Mesenchymal stem cell (in vitro differentiated cells and primary cell): ENCODE results near the gene UPK3A.

Experiments
- DNase-seq: peaks from one replicate; pipeline ENCODE4 v3.0.0-alpha.2; 2013
- H2AFZ ChIP-seq: one replicate; pipeline ENCODE4 v1.6.1; 2013; ENCODE audit warnings: low read depth, mild to moderate bottlenecking, control low read depth, inconsistent platforms, low read length, moderate library complexity
- H2AK5ac ChIP-seq: 2 replicates; pipeline ENCODE4 v1.6.1; 2013; ENCODE audit warnings: low read length, moderate library complexity, mild to moderate bottlenecking, inconsistent platforms; ENCODE audit not compliant: severe bottlenecking
- H2BK120ac ChIP-seq: one replicate; pipeline ENCODE4 v1.6.1; 2013; ENCODE audit warnings: low read depth, mild to moderate bottlenecking, inconsistent platforms, low read length, moderate library complexity
- H2BK12ac ChIP-seq, 2 experiments: one replicate each; pipeline ENCODE4 v1.6.1; 2013; ENCODE audit warnings: inconsistent platforms in 2 of 2, low read length in 2 of 2, mild to moderate bottlenecking in 2 of 2, moderate library complexity in 2 of 2, control low read depth in 1 of 2
- H2BK15ac ChIP-seq: one replicate; pipeline ENCODE4 v1.6.1; 2013; ENCODE audit warnings: mild to moderate bottlenecking, low read depth, inconsistent platforms; ENCODE audit not compliant: poor library complexity, severe bottlenecking
- H2BK5ac ChIP-seq: 2 replicates; pipeline ENCODE4 v1.6.1; 2013; ENCODE audit warnings: low read depth, mild to moderate bottlenecking, low read length, control low read depth, inconsistent platforms; ENCODE audit not compliant: poor library complexity, severe bottlenecking
- H3K14ac ChIP-seq, 2 experiments: one replicate each; pipeline ENCODE4 v1.6.1; 2013; ENCODE audit warnings: inconsistent platforms in 2 of 2, low read length in 2 of 2, control low read depth in 1 of 2, mild to moderate bottlenecking in 1 of 2, moderate library complexity in 1 of 2
- H3K18ac ChIP-seq, 2 experiments: one replicate each; pipeline ENCODE4 v1.6.1; 2013; ENCODE audit warnings: inconsistent platforms in 2 of 2, low read length in 2 of 2, control low read depth in 1 of 2, low read depth in 1 of 2, mild to moderate bottlenecking in 1 of 2
- H3K23ac ChIP-seq, 2 experiments: one replicate each; pipeline ENCODE4 v1.6.1; 2013; ENCODE audit warnings: inconsistent platforms in 2 of 2, low read length in 2 of 2, mild to moderate bottlenecking in 2 of 2, moderate library complexity in 2 of 2, control low read depth in 1 of 2
- H3K27ac ChIP-seq: 2 replicates; pipeline ENCODE4 v1.5.1; 2013; ENCODE audit warnings: mild to moderate bottlenecking, moderate library complexity, low read length, control low read depth, inconsistent platforms; ENCODE audit not compliant: poor library complexity, severe bottlenecking
- H3K27me3 ChIP-seq, 2 experiments: 2 replicates each; pipeline versions ENCODE4 v1.6.1 to v1.7.0; 2013; ENCODE audit warnings: low read length in 2 of 2, mild to moderate bottlenecking in 2 of 2, moderate library complexity in 2 of 2, control low read depth in 1 of 2, inconsistent platforms in 1 of 2; ENCODE audit not compliant: control insufficient read depth in 1 of 2, insufficient read depth in 1 of 2
- H3K36me3 ChIP-seq, 2 experiments: 2 replicates each; pipeline versions ENCODE4 v1.6.1 to v1.7.0; 2013; ENCODE audit warnings: low read length in 2 of 2, control low read depth in 1 of 2, inconsistent platforms in 1 of 2, low read depth in 1 of 2, mild to moderate bottlenecking in 1 of 2; ENCODE audit not compliant: insufficient read depth in 2 of 2, control insufficient read depth in 1 of 2
- H3K4ac ChIP-seq, 2 experiments: one replicate each; pipeline ENCODE4 v1.6.1; 2013; ENCODE audit warnings: inconsistent platforms in 2 of 2, low read length in 2 of 2, mild to moderate bottlenecking in 2 of 2, moderate library complexity in 2 of 2, control low read depth in 1 of 2, low read depth in 1 of 2
- H3K4me1 ChIP-seq: 2 replicates; pipeline ENCODE4 v1.6.1; 2013; ENCODE audit warnings: low read depth, low read length, control low read depth; ENCODE audit not compliant: control insufficient read depth, insufficient read depth
- H3K4me2 ChIP-seq: 2 replicates; pipeline ENCODE4 v1.6.1; 2013; ENCODE audit warnings: low read length, mild to moderate bottlenecking, inconsistent platforms; ENCODE audit not compliant: poor library complexity, severe bottlenecking
- H3K4me3 ChIP-seq, 2 experiments: 2 replicates each; pipeline versions ENCODE4 v1.5.1 to v1.7.0; 2013; ENCODE audit warnings: low read length in 2 of 2, mild to moderate bottlenecking in 2 of 2, control low read depth in 1 of 2, low read depth in 1 of 2; ENCODE audit not compliant: insufficient read depth in 1 of 2
- H3K79me1 ChIP-seq: replicated peaks from 2 replicates; pipeline ENCODE4 v1.6.1; 2013; ENCODE audit warnings: mild to moderate bottlenecking, control low read depth, low read length, inconsistent platforms; ENCODE audit not compliant: poor library complexity, severe bottlenecking
- H3K9ac ChIP-seq: 2 replicates; pipeline ENCODE4 v1.7.0; 2013; ENCODE audit warnings: mild to moderate bottlenecking, low read length, moderate library complexity
- H3K9me3 ChIP-seq: 2 replicates; pipeline ENCODE4 v1.7.0; 2013; ENCODE audit warnings: mild to moderate bottlenecking, low read length; ENCODE audit not compliant: control insufficient read depth
- H4K8ac ChIP-seq: one replicate; pipeline ENCODE4 v1.6.1; 2013; ENCODE audit warnings: inconsistent platforms, mild to moderate bottlenecking, low read length, moderate library complexity
- H4K91ac ChIP-seq: one replicate; pipeline ENCODE4 v1.6.1; 2013; ENCODE audit warnings: mild to moderate bottlenecking, low read length, inconsistent platforms
- WGBS: methylation state at CpG from one replicate; pipeline ENCODE4 v1.1.7; 2013; ENCODE audit warnings: mixed read lengths; 5-methylcytosine and 5-hydroxymethylcytosine counted together

Gene UPK3A

DNA sequence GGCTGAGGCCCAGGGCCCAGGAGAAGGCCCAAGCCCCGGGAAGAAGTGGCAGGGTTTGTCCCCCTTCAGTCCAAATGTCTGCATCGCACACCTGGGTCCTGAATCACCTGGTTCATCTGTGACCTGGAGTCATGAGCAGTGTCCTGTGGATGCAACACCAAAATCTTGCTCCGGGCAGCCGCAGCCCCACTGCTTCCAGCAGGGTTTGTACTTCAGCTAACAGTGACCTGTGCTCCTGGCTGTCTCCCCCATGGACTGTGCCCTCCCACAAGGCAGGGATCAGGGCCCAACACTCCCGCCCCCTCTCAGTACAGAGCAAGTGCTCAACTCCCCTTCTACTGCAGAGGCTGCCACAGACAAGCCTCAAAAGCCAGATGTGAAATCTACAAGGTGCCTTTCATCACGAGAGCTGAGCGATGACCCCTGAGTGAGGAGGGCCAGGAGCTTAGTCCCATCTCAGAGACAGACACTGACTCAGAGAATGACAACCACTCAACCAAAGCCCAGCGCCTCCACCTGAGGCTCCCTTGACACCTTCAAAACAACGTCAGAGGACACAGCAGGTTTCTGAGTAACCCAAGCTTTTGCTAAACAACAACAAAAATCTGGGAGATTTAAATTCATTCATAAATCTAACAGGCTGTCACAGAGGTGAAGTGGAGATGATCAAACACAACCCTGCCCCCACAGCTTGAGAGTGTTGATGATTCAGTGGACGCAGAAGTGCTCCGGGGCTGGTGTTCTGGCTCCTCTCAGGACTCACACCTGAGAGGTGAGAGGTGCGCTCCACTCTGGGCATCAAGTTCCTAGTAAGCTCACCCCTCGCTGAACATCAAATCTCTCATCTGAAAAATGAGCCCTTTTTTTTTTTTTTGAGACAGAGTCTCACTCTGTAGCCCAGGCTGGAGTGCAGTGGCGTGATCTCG, 47.4 kb upstream of the UPK3A start:
- H3K4me3 ChIP-seq: no peak overlapping the region
- H3K27ac ChIP-seq: no peak overlapping the region
- no peak overlapping the region for H3K23ac ChIP-seq
- H3K9me3 ChIP-seq: no peaks in the 10 kb centered on the region
- no peak overlapping the region for H3K4ac ChIP-seq
- no peak overlapping the region for H2BK12ac ChIP-seq
- peaks cover 61% of the 10 kb centered on the region for H3K79me1 ChIP-seq
- H3K18ac ChIP-seq: no peak overlapping the region
- H4K91ac ChIP-seq: no peak overlapping the region
- H3K9ac ChIP-seq: no peak overlapping the region
- peaks cover 3 to 44% of the 10 kb centered on the region in 2 experiments for H3K36me3 ChIP-seq
- no peaks in the 10 kb centered on the region for H3K27me3 ChIP-seq
- H2BK15ac ChIP-seq: peak overlapping the region; percentile 61
- 85% methylated on average over 15 of the region's 15 CpGs for WGBS
- no peak for DNase-seq
- H3K4me2 ChIP-seq: no peak overlapping the region
- no peak overlapping the region for H2BK120ac ChIP-seq
- peaks cover 18% of the 10 kb centered on the region for H3K4me1 ChIP-seq
- H2AFZ ChIP-seq: no peak overlapping the region
- no peak overlapping the region for H4K8ac ChIP-seq
- no peak overlapping the region for H2BK5ac ChIP-seq
- H2AK5ac ChIP-seq: no peak overlapping the region
- no peak overlapping the region for H3K14ac ChIP-seq

DNA sequence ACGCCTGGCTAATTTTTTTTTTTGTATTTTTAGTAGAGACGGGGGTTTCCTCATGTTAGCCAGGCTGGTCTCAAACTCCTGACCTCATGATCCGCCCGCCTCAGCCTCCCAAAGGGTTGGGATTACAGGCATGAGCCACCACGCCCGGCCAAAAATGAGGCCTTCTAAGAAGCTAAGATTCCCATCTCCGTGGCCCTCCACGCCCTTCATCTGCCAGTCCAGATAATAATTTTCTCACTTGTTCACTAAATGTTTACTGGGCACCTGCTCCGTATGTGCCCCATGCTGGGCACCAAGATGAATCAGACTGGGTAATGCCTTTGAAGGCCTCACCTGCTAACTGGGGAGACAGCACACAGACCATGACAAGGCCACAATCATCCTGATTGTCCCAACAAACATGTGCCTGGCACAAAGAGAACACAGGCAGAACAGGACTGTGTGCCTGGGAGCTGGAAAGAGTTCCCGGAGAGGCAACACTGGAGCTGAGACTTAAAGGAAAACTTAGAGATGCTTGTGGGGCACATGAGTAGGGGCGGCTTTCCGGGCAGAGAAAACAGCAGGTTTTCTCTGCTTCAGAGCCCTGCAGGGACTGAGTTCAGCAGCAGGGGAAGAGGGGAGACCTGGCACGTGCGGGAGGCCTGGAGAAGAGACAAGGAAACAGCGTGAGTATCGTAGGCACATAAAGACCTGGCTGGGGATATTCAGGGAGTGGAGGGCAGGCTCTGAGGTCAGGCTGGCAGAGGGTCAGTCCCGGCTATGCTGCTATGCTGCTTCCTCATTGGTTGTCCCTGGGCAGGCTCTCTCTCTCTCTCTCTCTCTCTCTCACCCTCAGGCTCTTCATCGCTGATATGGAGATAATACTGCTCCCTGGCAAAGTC, 46.4 kb upstream of the UPK3A start:
- Histone ChIP-seq H3K4ac (no peak overlapping the region), H2AFZ (no peak overlapping the region), H2BK15ac (no peak overlapping the region), H3K9ac (no peak overlapping the region), H3K36me3 (peaks cover 3 to 34% of the 10 kb centered on the region in 2 experiments), H3K23ac (no peak overlapping the region), H3K4me2 (no peak overlapping the region), H2BK5ac (no peak overlapping the region), H4K8ac (no peak overlapping the region), H3K27me3 (no peaks in the 10 kb centered on the region), H2BK120ac (no peak overlapping the region), H3K9me3 (no peaks in the 10 kb centered on the region), H3K27ac (no peak overlapping the region), H3K18ac (no peak overlapping the region), H2AK5ac (no peak overlapping the region), H3K14ac (no peak overlapping the region), H4K91ac (no peak overlapping the region), H3K4me1 (peaks cover 18% of the 10 kb centered on the region), H3K79me1 (peaks cover 52% of the 10 kb centered on the region), H3K4me3 (no peak overlapping the region), H2BK12ac (no peak overlapping the region)
- 93% methylated on average over 18 of the region's 18 CpGs for WGBS
- DNase-seq: no peak

DNA sequence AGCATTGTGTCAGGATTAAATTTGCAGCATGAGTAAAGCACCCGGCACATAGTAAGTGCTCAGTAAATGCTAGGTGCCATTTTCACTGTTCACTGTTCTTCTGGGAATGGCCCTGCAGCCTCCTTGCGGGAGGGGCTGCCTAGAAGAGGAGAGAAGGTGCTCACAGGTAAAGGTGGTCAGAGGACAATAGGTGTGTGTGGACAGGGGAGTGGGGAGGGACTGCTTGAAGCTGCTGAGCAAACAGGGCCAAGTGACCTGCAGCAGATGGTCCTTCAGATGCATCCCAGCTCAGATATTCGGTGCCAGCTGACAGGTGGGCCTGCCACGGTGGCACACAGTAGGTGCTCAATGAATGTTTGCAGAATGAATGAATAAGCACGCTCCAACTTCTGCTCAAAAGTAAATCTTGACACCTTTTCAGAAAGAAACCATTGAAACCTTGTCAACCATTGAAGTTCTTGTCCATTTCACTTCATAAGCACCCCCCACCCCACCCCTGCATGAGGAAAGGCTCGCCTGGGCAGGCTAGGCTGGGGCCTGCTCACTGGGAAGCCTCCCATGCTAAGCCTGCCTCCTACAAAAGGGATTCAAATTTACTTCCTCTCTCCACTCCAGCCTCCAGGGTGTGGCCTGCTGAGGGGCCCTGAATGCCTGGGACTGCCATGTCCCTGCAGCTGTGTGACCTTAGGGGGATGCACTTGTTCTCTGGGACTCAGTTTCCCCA, 45.6 kb upstream of the UPK3A start:
- 71% methylated on average over 6 of the region's 6 CpGs for WGBS
- Histone ChIP-seq H2BK5ac (no peak overlapping the region), H3K27ac (no peak overlapping the region), H3K4me2 (no peak overlapping the region), H3K9ac (peak overlapping the region; percentile 81), H3K23ac (no peak overlapping the region), H4K91ac (no peak overlapping the region), H4K8ac (no peak overlapping the region), H3K27me3 (no peaks in the 10 kb centered on the region), H3K9me3 (no peaks in the 10 kb centered on the region), H3K18ac (no peak overlapping the region), H2AFZ (no peak overlapping the region), H2BK12ac (no peak overlapping the region), H3K4me1 (peaks cover 18% of the 10 kb centered on the region), H2AK5ac (no peak overlapping the region), H3K36me3 (peaks cover 3 to 27% of the 10 kb centered on the region in 2 experiments), H3K14ac (no peak overlapping the region), H2BK120ac (no peak overlapping the region), H2BK15ac (no peak overlapping the region), H3K79me1 (peaks cover 44% of the 10 kb centered on the region), H3K4me3 (peak overlapping the region in 1 of 2 experiments; percentile 88), H3K4ac (no peak overlapping the region)
- no peak for DNase-seq
